CD4-positive, alpha-beta T cell treated with Interleukin-21 for 1 hour (primary cell): ENCODE data around the gene ADPRHL1.

Source experiments
- DNase-seq: peaks from one replicate; pipeline ENCODE4 v3.0.0-alpha.2; 2020

The ADPRHL1 gene

GRCh38 chr13:113452942-113453901, at the start of gene ADPRHL1:
Gene ADPRHL1 (minus strand): TSS chr13:113453488. CDS start chr13:113453437, 51 bp downstream.
- DNase-seq = no peak

GRCh38 chr13:113502686-113503085, 49.4 kb upstream of the ADPRHL1 start:
- no peak for DNase-seq

- DNase-seq = no peak
These were observed 47.4 kb upstream of the ADPRHL1 start for GRCh38 chr13:113500530-113501265.

DNA sequence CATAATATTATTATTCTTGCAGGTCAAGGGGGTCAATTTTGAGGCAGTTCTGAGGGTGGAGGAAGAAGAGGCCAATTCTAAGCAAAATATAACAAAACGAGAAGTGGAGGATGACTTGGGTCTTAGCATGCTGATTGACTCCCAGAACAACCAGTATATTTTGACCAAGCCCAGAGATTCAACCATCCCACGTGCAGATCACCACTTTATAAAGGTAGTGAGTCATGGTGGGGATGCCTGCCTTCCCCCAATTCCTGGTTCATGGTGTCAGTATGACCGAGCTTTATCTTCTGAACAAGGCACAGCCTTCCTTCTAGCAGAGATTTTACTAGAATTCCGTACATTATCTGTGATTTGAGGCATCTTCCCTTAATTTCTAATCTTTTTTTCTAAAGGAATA, 46.6 kb upstream of the ADPRHL1 start:
- no peak for DNase-seq

- DNase-seq = no peak
These were observed 45.6 kb upstream of the ADPRHL1 start for GRCh38 chr13:113498905-113499304.

DNA sequence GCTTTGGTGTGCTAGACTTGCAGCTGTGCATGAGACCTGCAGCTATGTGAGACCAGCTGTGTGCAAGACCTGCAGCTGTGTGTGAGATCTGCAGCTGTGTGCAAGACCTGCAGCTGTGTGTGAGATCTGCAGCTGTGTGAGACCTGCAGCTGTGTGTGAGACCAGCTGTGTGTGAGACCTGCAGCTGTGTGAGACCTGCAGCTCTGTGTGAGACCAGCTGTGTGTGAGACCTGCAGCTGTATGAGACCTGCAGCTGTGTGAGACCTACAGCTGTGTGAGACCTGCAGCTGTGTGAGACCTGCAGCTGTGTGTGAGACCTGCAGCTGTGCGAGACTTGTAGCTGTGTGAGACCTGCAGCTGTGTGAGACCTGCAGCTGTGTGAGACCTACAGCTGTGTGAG, 43.9 kb upstream of the ADPRHL1 start:
- DNase-seq = no peak

GRCh38 chr13:113495494-113496210, 42.4 kb upstream of the ADPRHL1 start:
- DNase-seq = no peak

DNA sequence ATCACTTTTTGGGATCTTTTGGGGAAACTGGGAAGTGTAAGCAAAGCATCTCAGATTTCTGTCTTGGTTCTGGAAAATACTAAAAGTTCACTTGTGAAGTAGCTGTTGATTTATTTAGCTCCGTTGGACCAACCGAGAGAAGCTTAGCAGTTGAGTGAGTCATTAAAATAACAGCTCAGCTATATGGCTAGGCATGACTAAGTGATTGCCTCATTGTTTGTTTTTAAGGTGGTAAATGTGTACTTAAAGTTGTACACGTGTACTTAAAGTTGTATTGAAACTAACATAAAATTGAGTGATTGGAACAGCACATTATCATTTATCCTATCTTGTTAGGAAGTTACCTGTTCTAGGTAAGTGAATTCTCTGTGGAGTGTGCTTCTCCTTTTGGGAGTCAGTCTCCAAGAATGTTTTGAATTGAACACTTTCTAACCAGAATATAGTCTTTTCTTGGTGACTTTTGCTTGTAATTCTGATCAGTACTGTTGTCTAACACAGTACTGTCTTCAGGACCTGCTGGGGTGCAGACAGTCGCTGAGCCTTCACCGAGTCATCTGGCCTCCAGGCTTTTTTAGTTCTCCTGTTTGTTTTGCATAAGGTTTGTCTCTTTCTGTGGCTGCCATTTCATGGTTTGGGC, 40.1 kb upstream of the ADPRHL1 start:
- peak; percentile 10 for DNase-seq

- no peak for DNase-seq
These were observed 38.7 kb upstream of the ADPRHL1 start for GRCh38 chr13:113491982-113492381.

GRCh38 chr13:113491418-113491883, 38.2 kb upstream of the ADPRHL1 start:
- no peak for DNase-seq

- DNase-seq = peak; percentile 79
These were observed 37.5 kb upstream of the ADPRHL1 start, which contains the start of gene DCUN1D2 for GRCh38 chr13:113490496-113491417. Gene DCUN1D2 (minus strand): TSS chr13:113490711. CDS start chr13:113490669, 42 bp downstream.

GRCh38 chr13:113489549-113490495, 36.5 kb upstream of the ADPRHL1 start:
- DNase-seq = peak; percentile 21

- no peak for DNase-seq
These were observed 35.9 kb upstream of the ADPRHL1 start for GRCh38 chr13:113489171-113489548.

- no peak for DNase-seq
These were observed 35.0 kb upstream of the ADPRHL1 start for GRCh38 chr13:113488283-113488682.

DNA sequence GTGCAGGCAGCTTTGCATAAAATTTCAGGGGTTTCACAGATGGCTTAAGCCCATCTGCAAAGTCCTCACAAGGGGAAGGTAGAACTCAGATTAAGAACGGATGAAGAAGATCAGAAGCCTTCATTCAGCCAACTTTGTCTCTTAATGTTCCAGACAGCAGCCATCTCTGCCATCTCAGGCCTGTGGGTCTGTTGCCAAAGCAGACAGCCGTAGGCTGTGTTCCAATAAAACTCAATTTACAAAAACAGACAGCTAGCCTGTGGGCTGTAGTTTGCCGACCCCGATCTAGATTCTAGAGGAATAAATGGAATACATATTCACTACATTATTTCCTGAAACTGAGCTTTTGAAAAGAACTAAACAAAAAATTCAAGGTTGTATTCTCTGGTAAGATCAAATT, 33.4 kb upstream of the ADPRHL1 start:
- DNase-seq = no peak

DNA sequence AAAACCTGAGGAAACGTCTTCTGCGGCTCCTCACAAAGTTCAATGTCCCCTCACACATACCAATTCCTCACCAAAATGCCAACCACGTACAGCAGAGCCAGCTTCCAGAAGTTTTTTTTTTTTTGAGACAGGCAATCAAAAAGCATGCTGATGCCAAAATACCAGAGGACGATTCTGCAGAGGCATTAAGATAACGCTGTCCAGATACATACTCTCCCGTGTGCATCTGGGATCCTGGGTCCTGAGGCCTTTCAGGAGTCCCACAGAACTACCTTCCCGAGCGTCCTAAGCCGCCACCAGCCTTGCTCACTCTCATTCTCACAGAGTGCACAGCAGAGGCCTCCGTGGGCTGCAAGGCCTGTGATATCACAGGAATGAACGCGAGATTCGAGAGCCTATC, 32.3 kb upstream of the ADPRHL1 start:
- no peak for DNase-seq

- DNase-seq = no peak
These were observed 30.4 kb upstream of the ADPRHL1 start for GRCh38 chr13:113483504-113484293.

- no peak for DNase-seq
These were observed 29.8 kb upstream of the ADPRHL1 start for GRCh38 chr13:113483081-113483480.

GRCh38 chr13:113479179-113479578, 25.9 kb upstream of the ADPRHL1 start:
- DNase-seq = no peak
